PC-9 (cell line): Measurements from ENCODE around the gene APC. TPM values are rescaled to one million over a fixed set of nuclear protein-coding genes. Genes with fewer than 3 reads are reported as not detected.

Source experiments
- BruUV-seq: library from RNA; stranded (reverse); fragments of 400-500 nt; replicated peaks from 2 replicates; lab custom pipeline; 2021; lab: Mats Ljungman, UMichigan
- CTCF ChIA-PET: fragments of 300-600 bp; sonication (Branson Sonifier 250); formaldehyde crosslinking; loops from one replicate; lab custom pipeline; 2022; ENCODE audit warnings: antibody characterized with exemption; lab: Charles Lee
- POLR2A ChIA-PET: fragments of 300-600 bp; sonication (Branson Sonifier 250); formaldehyde crosslinking; loops from one replicate; lab custom pipeline; 2022; ENCODE audit warnings: antibody characterized with exemption; ENCODE audit not compliant: unreplicated experiment; lab: Charles Lee
- DNase-seq, 2 experiments: peaks; one replicate each; pipeline versions ENCODE4 v3.0.0 to v3.0.0-alpha.2; 2015 to 2022; ENCODE audit warnings: mixed read lengths in 1 of 2
- H2AFZ ChIP-seq: fragments of 200-600 bp; sonication (generic); 2 replicates; pipeline ENCODE4 v1.8.1; 2017; ENCODE audit warnings: antibody characterized with exemption
- H3F3A ChIP-seq: fragments of 200-600 bp; sonication (generic); 2 replicates; pipeline ENCODE4 v1.8.1; 2017; ENCODE audit warnings: antibody characterized with exemption, mild to moderate bottlenecking, low read depth; ENCODE audit not compliant: insufficient read depth
- H3K27ac ChIP-seq: fragments of 200-600 bp; sonication (generic); 2 replicates; pipeline ENCODE4 v1.6.1; 2016; ENCODE audit warnings: mixed run types
- H3K27me3 ChIP-seq: fragments of 200-600 bp; sonication (generic); 2 replicates; pipeline ENCODE4 v1.6.1; 2016; ENCODE audit warnings: low read depth, mixed run types; ENCODE audit not compliant: insufficient read depth
- H3K36me3 ChIP-seq: fragments of 200-600 bp; sonication (generic); 2 replicates; pipeline ENCODE4 v1.6.1; 2016; ENCODE audit warnings: low read depth, mixed run types
- H3K4me1 ChIP-seq: fragments of 200-600 bp; sonication (generic); replicated peaks from 2 replicates; pipeline ENCODE4 v1.6.1; 2016; ENCODE audit warnings: mixed run types; ENCODE audit not compliant: insufficient read depth
- H3K4me2 ChIP-seq: fragments of 200-600 bp; sonication (generic); 2 replicates; pipeline ENCODE4 v1.6.1; 2017; ENCODE audit warnings: mixed run types
- H3K4me3 ChIP-seq: fragments of 200-600 bp; sonication (generic); 2 replicates; pipeline ENCODE4 v1.6.1; 2016; ENCODE audit warnings: mixed run types
- H3K79me2 ChIP-seq: fragments of 200-600 bp; sonication (generic); 2 replicates; pipeline ENCODE4 v1.6.1; 2017; ENCODE audit warnings: low read depth, mixed run types
- H3K9me2 ChIP-seq: fragments of 200-600 bp; sonication (generic); 2 replicates; pipeline ENCODE4 v1.8.1; 2017; ENCODE audit warnings: mild to moderate bottlenecking; ENCODE audit not compliant: insufficient read depth
- H3K9me3 ChIP-seq: fragments of 200-600 bp; sonication (generic); 2 replicates; pipeline ENCODE4 v1.8.1; 2016; ENCODE audit warnings: low read depth; ENCODE audit not compliant: insufficient read depth
- H4K20me1 ChIP-seq: fragments of 200-600 bp; sonication (generic); 2 replicates; pipeline ENCODE4 v1.8.1; 2017; ENCODE audit not compliant: insufficient read depth
- EZH2 ChIP-seq: fragments of 200-600 bp; sonication (generic); IDR thresholded peaks from 2 replicates; pipeline ENCODE4 v1.8.0; 2017; ENCODE audit warnings: antibody characterized with exemption, low read depth
- intact Hi-C: fragments of 100-400 bp; cut with micrococcal nuclease; formaldehyde crosslinking; loops from one replicate; pipeline ENCODE4 v1.10.0; 2022; ENCODE audit not compliant: unreplicated experiment
- total RNA-seq: library from RNA; stranded (reverse); gene quantifications from 2 replicates; pipeline ENCODE4 v1.2.3, GENCODE V29; 2021
- TF ChIP-seq, protein P1 (sequence below): fragments of 200-600 bp; sonication (generic); conservative IDR thresholded peaks from 2 replicates; pipeline ENCODE4 v1.6.1; 2017; ENCODE audit warnings: mixed run types, antibody characterized with exemption, mild to moderate bottlenecking, moderate library complexity

APC gene
- total RNA-seq, 1 experiment from 2014 or later: 23.5 TPM

DNA sequence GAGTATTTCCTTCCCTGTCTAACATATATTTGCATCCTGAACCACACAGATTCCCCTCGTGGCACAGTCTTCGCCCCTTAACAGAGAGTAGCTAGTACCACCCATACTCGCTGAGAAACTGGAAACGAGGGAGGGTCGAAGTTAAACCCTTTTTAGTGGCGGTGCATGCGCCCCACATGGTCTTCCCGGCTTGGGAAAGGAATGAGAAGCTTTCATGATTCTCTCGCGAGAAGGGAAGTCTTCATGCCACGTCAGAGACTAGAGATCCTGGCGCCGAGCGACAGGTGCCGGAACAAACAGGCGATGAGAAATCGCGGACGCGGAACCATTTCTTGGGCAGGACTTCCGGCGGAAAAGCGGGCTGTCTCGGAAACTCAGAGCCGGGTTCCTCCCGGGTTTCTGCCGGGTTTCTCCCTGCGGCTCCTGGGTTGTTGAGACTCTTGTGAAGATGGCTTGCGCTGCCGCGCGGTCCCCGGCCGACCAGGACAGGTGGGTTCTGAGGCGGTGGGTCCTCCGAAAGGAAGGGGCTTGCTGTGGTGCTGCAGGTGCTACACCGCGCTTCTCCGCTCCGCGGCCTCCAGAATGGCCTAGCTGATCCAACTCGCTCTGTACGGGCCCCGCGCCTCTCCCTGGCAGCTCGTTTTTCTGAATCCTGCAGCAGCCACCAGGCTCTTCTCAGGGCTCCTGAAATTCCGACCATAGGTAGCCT, 123.4 kb downstream of the APC start, which contains the start of gene SRP19:
TSS of gene SRP19 (plus strand) at position 359 of the 709 bp plus-strand sequence. CDS start at position 449, 90 bp downstream.
- peaks cover 20% of the 10 kb centered on the region for H3K4me1 ChIP-seq
- TF ChIP-seq EZH2: no peak
- TF ChIP-seq, protein P1, sequence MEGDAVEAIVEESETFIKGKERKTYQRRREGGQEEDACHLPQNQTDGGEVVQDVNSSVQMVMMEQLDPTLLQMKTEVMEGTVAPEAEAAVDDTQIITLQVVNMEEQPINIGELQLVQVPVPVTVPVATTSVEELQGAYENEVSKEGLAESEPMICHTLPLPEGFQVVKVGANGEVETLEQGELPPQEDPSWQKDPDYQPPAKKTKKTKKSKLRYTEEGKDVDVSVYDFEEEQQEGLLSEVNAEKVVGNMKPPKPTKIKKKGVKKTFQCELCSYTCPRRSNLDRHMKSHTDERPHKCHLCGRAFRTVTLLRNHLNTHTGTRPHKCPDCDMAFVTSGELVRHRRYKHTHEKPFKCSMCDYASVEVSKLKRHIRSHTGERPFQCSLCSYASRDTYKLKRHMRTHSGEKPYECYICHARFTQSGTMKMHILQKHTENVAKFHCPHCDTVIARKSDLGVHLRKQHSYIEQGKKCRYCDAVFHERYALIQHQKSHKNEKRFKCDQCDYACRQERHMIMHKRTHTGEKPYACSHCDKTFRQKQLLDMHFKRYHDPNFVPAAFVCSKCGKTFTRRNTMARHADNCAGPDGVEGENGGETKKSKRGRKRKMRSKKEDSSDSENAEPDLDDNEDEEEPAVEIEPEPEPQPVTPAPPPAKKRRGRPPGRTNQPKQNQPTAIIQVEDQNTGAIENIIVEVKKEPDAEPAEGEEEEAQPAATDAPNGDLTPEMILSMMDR: no peak
- H3K4me3 ChIP-seq: peak within 1 kb of the TSS; percentile 84
- TSS peak; percentile 56 for BruUV-seq
- intact Hi-C loops: loop anchor here (1.0 to 5.0 kb wide), 2 partner anchors 99 to 116 kb away; partner anchors contain the start of gene DCP2
- H3K36me3 ChIP-seq: peaks cover 34% of the 10 kb centered on the region
- H4K20me1 ChIP-seq: peaks cover 21% of the 10 kb centered on the region
- peak within 1 kb of the TSS; percentile 83 for H3K4me2 ChIP-seq
- no peaks in the 10 kb centered on the region for H3K9me3 ChIP-seq
- peak within 1 kb of the TSS; percentile 97 for H2AFZ ChIP-seq
- H3K27me3 ChIP-seq: no peaks in the 10 kb centered on the region
- ChIA-PET POLR2A (interaction anchor here (0.6 to 0.8 kb wide), 2 partner anchors 13 to 115 kb away, joined by 5 to 11 read pairs; no protein-coding TSS in a partner anchor), CTCF (interaction anchor here (0.8 kb wide), 1 partner anchor 13 kb away, joined by 8 read pairs; no protein-coding TSS in a partner anchor)
- peaks cover 41% of the 10 kb centered on the region for H3K79me2 ChIP-seq
- H3F3A ChIP-seq: peaks cover 20% of the 10 kb centered on the region; the same call in 1 of the 2 replicates
- H3K9me2 ChIP-seq: no peaks in the 10 kb centered on the region
- DNase-seq: peak; percentile 88 to 93
- H3K27ac ChIP-seq: peak within 1 kb of the TSS; percentile 69

DNA sequence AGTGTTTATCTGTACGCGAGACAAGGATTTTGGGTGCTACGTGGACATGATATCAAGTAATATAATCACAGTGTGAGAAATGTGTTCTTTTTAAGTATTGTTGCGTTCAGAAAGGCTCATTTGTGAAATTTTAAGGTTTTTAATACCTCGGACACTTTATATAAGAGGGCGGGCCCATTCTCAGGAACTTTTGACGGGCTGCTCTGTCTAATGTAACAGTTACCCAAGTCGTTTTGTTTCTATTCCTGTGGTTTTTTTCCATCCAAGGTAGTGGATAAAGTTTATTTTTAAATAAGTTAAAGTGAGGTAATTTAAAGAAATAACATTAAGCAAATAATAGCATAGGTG, 123.9 kb downstream of the APC start:
- TF ChIP-seq EZH2: no peak
- TF ChIP-seq, protein P1: no peak
- peaks cover 21% of the 10 kb centered on the region for H4K20me1 ChIP-seq
- no TSS peak for BruUV-seq
- H3K36me3 ChIP-seq: peaks cover 34% of the 10 kb centered on the region
- ChIA-PET POLR2A (no interaction called here), CTCF (no interaction called here)
- H2AFZ ChIP-seq: peak overlapping the region; percentile 97
- no peaks in the 10 kb centered on the region for H3K9me2 ChIP-seq
- intact Hi-C loops: loop anchor here (1.0 to 5.0 kb wide), 2 partner anchors 99 to 116 kb away; partner anchors contain the start of gene DCP2
- no peak for DNase-seq
- peaks cover 22% of the 10 kb centered on the region; the same call in 1 of the 2 replicates for H3F3A ChIP-seq
- no peaks in the 10 kb centered on the region for H3K9me3 ChIP-seq
- peaks cover 20% of the 10 kb centered on the region for H3K4me1 ChIP-seq
- peaks cover 41% of the 10 kb centered on the region for H3K79me2 ChIP-seq
- peak overlapping the region; percentile 84 for H3K4me3 ChIP-seq
- no peaks in the 10 kb centered on the region for H3K27me3 ChIP-seq
- H3K4me2 ChIP-seq: peak overlapping the region; percentile 83
- peak overlapping the region; percentile 69 for H3K27ac ChIP-seq

DNA sequence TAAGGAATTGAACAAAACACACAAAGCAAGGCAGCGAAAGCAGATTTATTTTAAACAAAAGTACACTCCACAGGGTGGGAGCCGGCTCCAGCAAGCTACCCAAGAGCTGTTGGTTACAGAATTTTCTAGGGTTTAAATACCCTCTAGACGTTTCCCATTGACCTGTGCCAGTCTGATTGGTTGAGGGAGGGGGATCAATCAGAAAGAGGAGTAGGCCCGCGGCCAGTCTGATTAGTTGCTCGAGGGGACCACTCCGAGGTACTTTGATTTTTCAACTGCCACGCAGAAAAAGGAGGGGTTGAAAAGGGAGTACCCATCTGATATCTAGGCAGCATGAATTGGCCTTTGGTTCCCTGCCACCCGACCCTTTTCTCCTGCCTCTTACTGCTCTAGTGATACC, 124.4 kb downstream of the APC start:
- POLR2A ChIA-PET: no interaction called here
- no peak for DNase-seq
- H3K79me2 ChIP-seq: peaks cover 42% of the 10 kb centered on the region
- H3K9me3 ChIP-seq: no peaks in the 10 kb centered on the region
- peak overlapping the region; percentile 69 for H3K27ac ChIP-seq
- TF ChIP-seq EZH2: no peak
- TF ChIP-seq, protein P1: no peak
- intact Hi-C loops: loop anchor here (5.0 kb wide), 1 partner anchor 115 kb away; the partner anchor contains the start of gene DCP2
- H4K20me1 ChIP-seq: peaks cover 21% of the 10 kb centered on the region
- peak overlapping the region; percentile 97; the same call in 1 of the 2 replicates for H2AFZ ChIP-seq
- CTCF ChIA-PET: no interaction called here
- peak overlapping the region; percentile 83 for H3K4me2 ChIP-seq
- no peaks in the 10 kb centered on the region for H3K9me2 ChIP-seq
- no peaks in the 10 kb centered on the region for H3K27me3 ChIP-seq
- H3K36me3 ChIP-seq: peaks cover 34% of the 10 kb centered on the region
- peak overlapping the region; percentile 84 for H3K4me3 ChIP-seq
- no TSS peak for BruUV-seq
- peaks cover 22% of the 10 kb centered on the region; the same call in 1 of the 2 replicates for H3F3A ChIP-seq
- H3K4me1 ChIP-seq: peaks cover 20% of the 10 kb centered on the region
